Neural crest cell (in vitro differentiated cells): ENCODE results near the gene TNRC6C. TPM values are rescaled to one million over a fixed set of nuclear protein-coding genes. Genes with fewer than 3 reads are reported as not detected.

Source experiments
- DNase-seq: peaks from one replicate; pipeline ENCODE4 v3.0.0; 2021; ENCODE audit warnings: low read depth, mixed read lengths, low spot score
- H3K27ac Mint-ChIP-seq: one replicate; pipeline ENCODE4 v1.8.0; 2021; ENCODE audit warnings: mild to moderate bottlenecking, mixed read lengths; ENCODE audit not compliant: unreplicated experiment
- H3K27me3 Mint-ChIP-seq: 2 replicates; pipeline ENCODE4 v1.8.0; 2021; ENCODE audit warnings: low read depth, mild to moderate bottlenecking, mixed read lengths
- H3K36me3 Mint-ChIP-seq: 2 replicates; pipeline ENCODE4 v1.8.0; 2021; ENCODE audit warnings: low read depth, mild to moderate bottlenecking, mixed read lengths
- H3K4me1 Mint-ChIP-seq: 2 replicates; pipeline ENCODE4 v1.8.0; 2021; ENCODE audit warnings: mixed read lengths
- H3K4me3 Mint-ChIP-seq: one replicate; pipeline ENCODE4 v1.8.0; 2021; ENCODE audit warnings: mild to moderate bottlenecking, mixed read lengths
- H3K9me3 Mint-ChIP-seq: 2 replicates; pipeline ENCODE4 v1.8.0; 2021; ENCODE audit warnings: mixed read lengths
- CTCF ChIP-seq: fragments of 200-600 bp; sonication (generic); conservative IDR thresholded peaks from 2 replicates; pipeline ENCODE4 v1.5.0; 2021; ENCODE audit warnings: antibody characterized with exemption, mild to moderate bottlenecking
- total RNA-seq: library from RNA; stranded (reverse); gene quantifications from 2 replicates; pipeline ENCODE4 v1.2.1, GENCODE V29; 2021

The TNRC6C gene
- total RNA-seq, 1 donor from 2014 or later = 40.5 TPM

DNA sequence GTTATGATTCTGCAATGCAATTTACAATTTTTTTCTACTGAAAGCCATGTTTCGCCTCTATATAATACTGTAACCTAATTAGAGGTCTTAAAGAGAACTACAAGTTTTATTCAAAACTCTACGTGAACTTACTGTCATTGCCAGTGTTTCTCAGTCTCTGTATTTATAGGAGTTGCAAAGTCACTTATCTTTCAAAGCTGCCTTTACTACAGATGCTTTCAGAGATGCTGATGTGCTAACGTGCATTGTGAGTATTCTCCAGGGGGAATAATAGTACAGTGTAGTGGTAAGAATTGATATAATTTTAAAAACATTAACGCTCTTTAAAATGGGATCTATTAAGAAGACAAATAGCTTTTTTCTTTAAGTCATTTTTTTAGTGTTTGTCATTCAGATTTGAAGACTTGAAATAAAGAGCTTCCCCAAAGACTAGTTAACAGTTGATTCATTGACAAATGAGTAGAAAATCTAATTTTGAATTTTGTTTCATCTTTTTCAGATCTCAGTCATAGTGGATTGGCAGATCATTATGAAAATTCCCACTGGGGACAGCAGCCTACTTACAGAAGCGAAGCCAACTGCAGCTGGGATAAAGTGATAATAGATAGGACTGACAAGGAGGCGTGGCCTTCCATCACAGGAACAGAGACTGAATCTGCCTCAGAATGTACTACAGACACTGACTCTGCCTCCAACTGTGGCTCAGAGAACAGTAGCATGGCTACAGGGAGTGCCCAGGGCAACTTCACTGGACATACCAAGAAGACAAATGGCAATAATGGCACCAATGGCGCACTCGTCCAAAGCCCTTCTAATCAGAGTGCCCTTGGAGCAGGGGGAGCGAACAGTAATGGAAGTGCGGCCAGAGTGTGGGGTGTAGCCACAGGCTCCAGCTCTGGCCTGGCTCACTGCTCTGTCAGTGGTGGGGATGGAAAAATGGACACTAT lies 90.1 kb downstream of the TNRC6C start:
- H3K27ac Mint-ChIP-seq = no peak overlapping the region
- H3K27me3 Mint-ChIP-seq = no peaks in the 10 kb centered on the region
- peaks cover 5% of the 10 kb centered on the region for H3K9me3 Mint-ChIP-seq
- DNase-seq = no peak
- H3K4me1 Mint-ChIP-seq = peaks cover 7% of the 10 kb centered on the region
- TF ChIP-seq CTCF = no peak
- peaks cover 44% of the 10 kb centered on the region for H3K36me3 Mint-ChIP-seq
- no peak overlapping the region for H3K4me3 Mint-ChIP-seq

DNA sequence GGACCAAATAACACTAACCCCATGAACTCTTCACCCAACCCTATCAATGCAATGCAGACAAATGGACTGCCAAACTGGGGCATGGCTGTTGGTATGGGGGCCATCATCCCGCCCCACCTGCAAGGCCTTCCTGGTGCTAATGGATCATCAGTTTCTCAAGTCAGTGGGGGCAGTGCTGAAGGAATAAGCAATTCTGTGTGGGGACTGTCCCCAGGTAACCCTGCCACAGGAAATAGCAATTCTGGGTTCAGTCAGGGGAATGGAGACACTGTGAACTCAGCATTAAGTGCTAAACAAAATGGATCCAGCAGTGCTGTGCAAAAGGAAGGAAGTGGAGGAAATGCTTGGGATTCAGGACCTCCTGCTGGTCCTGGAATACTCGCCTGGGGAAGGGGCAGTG lies 91.1 kb downstream of the TNRC6C start:
- no peak for DNase-seq
- Mint-ChIP-seq H3K27me3 (no peaks in the 10 kb centered on the region), H3K4me3 (no peak overlapping the region), H3K9me3 (peaks cover 5% of the 10 kb centered on the region), H3K4me1 (peaks cover 7% of the 10 kb centered on the region), H3K36me3 (peaks cover 39% of the 10 kb centered on the region), H3K27ac (no peak overlapping the region)
- no peak for TF ChIP-seq CTCF

GRCh38 chr17:78051186-78051972 lies 92.9 kb downstream of the TNRC6C start:
- H3K4me3 Mint-ChIP-seq = no peak overlapping the region
- no peak overlapping the region for H3K27ac Mint-ChIP-seq
- no peak for TF ChIP-seq CTCF
- DNase-seq = no peak
- H3K4me1 Mint-ChIP-seq = peaks cover 7% of the 10 kb centered on the region
- no peaks in the 10 kb centered on the region for H3K27me3 Mint-ChIP-seq
- H3K9me3 Mint-ChIP-seq = no peaks in the 10 kb centered on the region
- peaks cover 30% of the 10 kb centered on the region for H3K36me3 Mint-ChIP-seq

DNA sequence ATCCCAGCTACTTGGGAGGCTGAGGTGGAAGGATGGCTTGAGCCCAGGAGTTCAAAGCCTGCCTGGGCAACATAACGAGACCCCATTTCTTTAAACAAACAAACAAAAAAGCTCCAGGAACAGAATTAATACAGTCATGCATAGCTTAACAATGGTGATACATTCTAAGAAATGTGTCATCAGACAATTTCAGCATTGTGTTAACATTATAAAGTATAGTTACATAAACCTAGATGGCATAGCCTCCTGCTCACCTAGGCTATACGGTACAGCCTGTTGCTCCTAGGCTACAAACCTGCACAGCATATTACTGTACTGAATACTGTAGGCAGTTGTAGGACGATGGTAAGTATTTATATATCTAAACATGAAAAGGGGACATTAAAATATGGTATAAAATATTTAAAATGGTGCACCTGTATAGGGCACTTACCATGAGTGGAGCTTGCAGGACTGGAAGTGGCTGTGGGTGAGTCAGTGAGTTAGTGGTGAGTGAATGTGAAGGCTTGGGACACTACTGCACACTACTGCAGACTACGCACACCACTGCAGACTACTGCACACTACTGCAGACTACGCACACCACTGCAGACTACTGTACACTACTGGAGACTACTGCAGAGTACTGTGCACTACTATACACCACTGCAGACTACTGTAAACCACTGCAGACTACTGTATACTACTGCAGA lies 95.4 kb downstream of the TNRC6C start:
- Mint-ChIP-seq H3K4me3 (no peak overlapping the region), H3K36me3 (peaks cover 23% of the 10 kb centered on the region), H3K27me3 (no peaks in the 10 kb centered on the region)

More for the DNA sequence above, 95.4 kb downstream of the TNRC6C start:
- H3K27ac Mint-ChIP-seq = no peak overlapping the region
- H3K4me1 Mint-ChIP-seq = peaks cover 4% of the 10 kb centered on the region
- DNase-seq = no peak
- no peak for TF ChIP-seq CTCF
- H3K9me3 Mint-ChIP-seq = no peaks in the 10 kb centered on the region
